ENCODE results near the gene MSS51.
"Not testable (repeated sequence)": the region's sequence is repeated elsewhere in the genome, so short reads cannot be mapped to it uniquely, and the experiment has no call there.

MSS51 gene

DNA sequence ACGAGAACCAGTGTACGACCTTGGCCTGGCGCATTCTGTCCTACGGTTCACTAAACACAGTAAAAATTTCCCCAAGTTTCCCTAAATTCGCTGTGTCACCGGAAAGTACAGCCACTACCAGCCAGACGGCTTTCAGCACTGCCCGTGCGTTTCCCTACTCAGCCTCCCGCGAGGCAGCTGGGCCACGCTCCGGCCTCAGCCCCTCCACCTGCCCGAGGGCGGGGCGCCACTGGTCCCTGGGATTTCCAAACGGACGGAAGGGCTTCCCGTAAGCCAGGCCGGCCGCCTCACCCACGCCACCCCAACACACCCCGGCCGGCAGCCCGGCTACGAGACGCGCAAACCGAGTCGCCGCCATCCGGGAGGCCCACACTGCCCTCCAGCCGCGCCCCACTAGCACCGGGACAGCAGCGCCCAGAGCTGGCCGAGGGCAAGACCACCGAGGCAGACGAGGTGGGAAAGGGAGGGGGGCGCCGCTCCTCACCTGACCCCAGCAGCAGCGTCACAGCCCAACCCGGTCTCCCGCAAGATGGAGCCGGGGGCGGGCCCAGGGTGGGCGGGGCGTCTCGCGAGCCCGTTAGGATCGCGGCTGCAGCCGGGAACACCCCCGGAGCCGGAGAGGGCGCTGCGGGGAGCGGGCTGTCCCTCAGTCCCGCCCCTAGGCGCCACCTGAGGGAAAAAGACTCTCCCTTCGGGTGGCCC lies 19.7 kb downstream of the MSS51 start, which contains the start of gene ANXA7:
Gene ANXA7 (minus strand): TSS at position 531 of the 702 bp plus-strand sequence. CDS start 13,202 bp downstream, outside the sequence.
- DNase-seq: no peak

DNA sequence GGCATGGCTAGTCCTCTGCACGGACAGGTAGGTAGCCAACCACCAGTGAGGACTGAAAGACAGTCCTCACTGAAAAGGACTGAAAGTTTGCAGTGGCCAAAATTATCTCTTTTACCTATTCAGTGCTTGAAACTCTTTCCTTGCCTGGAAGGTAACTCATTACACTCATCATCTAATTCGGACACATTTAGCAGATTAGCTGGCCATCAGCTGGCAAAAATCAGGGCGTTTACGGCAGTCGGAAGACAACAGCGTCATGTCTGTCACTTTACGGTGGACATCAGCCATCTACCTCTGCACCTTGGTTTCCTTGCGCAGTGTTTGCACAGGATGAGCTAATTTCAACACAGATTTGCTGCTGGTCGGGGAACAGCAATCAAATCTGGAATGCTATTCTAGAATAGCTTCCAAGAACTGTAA lies 20.2 kb downstream of the MSS51 start:
- DNase-seq: peak; percentile 25

DNA sequence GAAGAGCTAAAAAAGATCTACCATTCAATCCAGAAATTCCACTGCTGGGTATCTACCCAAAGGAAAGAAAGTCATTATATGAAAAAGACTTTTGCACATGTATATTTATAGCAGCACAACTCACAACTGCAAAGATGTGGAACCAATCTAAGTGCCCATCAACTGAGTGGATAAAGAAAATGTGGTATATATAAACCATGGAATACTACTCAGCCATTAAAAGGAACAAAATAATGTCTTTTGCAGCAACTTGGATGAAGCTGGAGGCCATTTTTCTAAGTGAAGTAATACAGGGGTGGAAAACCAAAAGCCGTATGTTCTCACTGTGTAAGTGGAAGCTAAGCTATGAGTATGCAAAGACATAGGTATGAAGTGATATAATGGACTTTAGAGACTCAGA lies 22.5 kb downstream of the MSS51 start:
- no peak for DNase-seq

DNA sequence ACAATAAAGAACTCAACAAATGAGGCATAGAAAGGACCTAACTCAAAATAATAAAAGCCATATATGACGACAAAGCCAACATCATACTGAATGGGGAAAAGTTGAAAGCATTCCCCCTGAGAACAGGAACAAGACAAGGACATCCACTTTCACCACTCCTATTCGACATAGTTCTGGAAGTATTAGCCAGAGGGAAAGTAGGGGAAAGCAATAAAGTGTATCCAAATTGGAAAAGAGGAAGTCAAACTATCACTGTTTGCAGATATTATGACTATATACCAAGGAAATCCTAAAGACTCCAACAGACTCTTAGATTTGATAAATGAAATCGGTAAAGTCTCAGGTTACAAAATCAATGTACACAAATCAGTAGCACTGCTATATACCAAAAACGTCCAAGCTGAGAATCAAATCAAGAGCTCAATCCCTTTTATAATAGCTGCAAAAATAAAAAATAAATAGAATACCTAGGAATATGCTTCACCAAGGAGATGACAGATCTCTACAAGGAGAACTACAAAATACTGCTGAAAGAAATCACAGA lies 24.3 kb downstream of the MSS51 start:
- no peak for DNase-seq

DNA sequence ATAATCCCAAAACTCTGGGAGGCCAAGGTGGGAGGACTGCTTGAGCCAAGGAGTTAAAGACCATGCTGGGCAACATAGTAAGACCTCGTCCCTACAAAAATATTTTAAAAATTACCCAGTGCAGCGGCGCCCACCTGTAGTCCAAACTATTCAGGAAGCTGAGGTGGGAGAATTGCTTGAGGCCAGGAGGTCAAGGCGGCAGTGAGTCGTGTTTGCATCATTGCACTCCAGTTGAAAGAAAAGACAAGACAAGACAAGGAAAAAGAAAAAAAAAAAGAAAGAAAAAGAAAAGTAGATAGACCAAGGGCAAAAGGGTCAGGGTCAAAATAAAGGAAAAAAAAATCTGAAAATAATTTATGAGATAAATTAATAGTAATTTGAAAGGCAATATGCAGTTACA lies 25.3 kb downstream of the MSS51 start:
- DNase-seq: no peak

DNA sequence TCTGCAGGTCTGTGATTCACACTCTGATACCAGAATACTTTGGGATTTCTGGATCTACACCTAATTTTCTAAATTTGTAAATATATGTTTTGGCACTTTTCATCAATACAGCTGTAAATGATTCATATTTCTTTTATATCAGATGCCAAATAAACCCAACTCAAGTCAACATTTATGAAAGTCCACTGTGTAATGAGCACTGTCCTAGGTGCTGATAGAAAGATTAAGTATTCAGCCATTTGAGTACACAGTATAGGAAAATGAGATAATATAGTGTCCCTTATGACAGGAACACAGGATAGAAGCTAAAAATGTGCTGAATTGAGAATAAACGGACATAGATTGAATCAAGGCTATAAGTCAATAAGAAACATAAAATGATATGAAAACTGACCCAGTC lies 25.9 kb downstream of the MSS51 start:
- no peak for DNase-seq

DNA sequence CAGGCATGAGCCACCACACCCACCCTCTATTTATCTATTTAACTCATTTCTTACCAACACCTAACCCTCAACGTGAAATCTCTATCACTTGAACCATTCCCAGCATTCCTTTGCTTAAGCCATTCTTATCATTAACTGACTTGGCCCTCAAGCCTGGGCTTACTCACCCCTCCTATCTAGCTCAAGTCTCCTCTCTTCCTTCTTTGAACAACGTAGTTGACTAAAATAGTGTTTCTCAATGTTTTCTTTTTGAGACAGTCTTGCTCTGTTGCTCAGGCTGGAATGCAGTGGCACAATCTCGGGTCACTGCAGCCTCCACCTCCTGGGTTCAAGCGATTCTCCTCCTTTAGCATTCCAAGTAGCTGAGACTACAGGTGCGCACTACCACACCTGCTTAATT lies 26.5 kb downstream of the MSS51 start:
- DNase-seq: no peak

DNA sequence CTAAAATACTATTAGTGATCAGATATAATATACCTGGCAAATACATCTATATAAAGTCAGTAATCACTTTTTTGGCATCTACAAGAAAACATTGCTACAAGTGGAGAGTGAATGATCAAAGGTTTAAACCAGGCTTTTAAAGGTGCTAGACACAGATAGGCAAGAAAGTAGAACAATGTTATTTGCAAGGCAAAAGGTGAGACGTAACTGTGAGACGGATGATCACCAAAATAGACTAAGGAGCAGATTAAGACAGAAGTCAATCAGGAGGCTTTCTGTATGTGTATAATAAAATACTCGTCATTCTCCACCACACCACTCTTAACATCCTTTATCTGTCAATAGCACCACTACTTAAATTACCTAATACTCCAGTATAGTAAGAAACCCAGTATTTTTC lies 27.8 kb downstream of the MSS51 start:
- no peak for DNase-seq

DNA sequence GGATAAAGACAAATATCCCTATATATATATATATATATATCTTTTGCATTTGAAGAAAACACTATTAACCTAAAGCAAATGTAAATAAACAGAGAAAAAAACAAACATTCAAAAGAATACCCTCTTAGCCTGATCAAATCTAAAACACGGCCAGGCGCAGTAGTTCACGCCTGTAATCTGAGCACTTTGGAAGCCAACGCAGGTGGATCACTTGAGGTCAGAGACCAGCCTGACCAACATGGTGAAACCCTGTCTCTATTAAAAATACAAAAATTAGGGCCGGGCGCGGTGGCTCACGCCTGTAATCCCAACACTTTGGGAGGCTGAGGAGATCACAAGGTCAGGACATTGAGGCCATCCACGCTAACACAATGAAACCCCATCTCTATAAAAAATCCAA lies 28.7 kb downstream of the MSS51 start:
- DNase-seq: no peak

DNA sequence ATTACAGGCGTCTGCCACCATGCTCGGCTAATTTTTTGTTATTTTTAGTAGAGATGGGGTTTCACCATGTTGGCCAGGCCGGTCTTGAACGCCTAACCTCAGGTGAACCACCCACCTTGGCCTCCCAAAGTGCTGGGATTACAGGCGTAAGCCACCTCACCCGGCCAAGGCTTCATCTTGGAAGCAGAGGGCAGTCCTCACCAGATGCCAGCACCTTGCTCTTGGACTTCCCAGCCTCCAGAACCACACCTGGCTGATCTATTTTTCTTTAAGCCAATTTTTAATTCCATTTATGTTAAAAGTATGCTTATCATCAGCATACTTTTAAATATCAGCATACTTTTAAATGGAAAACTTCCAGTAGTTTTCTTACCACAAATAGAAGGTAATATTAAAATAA lies 31.7 kb downstream of the MSS51 start:
- DNase-seq: no peak

DNA sequence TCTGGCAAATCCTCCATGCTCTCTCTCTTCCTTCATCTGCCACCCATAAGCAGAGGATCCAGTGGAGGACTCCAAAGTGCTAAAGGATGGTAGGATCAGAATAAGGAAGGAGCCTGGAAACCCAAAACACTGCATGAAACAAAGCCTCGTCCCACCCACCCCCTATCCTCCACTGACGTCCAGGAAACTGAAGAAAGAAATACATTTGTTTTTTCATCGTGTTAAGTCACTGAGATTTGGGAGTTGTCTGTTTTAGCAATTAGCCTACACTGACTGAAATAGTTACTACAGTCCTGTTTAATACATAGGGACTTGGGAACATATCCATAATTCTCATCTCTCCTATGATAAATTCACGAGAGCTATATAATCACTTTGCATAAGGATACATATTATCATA lies 34.3 kb downstream of the MSS51 start:
- DNase-seq: no peak

DNA sequence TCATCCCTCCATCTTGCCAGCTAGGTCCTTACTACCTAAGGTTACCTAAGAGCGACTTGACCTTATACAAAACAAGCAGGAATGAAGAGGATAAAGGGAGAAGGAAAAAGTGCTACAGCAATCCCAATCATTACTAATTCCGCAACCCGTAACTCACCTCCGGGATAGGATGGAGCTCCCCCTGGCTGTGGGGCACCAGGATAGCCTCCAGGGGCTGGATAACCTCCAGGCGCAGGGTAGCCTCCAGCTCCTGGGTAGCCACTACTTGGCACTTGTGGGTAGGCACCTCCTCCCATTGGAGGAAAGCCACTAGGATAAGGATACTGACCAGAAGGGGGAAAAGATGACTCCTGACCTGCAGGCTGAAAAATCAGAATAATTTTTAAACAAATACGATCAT lies 35.3 kb downstream of the MSS51 start:
- DNase-seq: no peak

DNA sequence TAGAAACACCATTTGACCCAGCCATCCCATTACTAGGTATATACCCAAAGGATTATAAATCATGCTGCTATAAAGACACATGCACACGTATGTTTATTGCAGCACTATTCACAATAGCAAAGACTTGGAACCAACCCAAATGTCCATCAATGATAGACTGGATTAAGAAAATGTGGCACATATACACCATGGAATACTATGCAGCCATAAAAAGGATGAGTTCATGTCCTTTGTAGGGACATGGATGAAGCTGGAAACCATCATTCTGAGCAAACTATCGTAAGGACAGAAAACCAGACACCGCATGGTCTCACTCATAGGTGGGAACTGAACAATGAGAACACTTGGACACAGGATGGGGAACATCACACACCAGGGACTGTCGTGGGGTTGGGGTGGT lies 39.0 kb downstream of the MSS51 start:
- not testable (repeated sequence) for DNase-seq

DNA sequence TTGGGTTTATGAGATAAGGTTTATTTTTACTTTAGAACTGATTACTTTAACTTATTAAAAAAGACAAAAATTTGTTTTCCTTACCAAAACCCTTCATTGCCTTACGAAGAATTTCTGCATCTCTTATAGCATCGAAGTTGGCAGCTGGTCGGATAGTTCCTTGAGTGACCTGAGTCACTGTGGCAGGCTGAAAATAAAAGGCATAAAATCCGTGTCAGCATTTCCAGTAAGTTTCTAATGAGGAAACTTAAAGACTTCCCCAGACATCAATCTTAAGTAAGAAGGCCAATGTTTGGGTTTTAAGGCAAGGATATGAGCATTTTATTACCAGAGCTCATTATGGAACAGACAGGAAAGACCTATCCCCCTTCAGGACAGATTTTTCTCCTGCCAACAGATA lies 45.1 kb downstream of the MSS51 start:
- no peak for DNase-seq

DNA sequence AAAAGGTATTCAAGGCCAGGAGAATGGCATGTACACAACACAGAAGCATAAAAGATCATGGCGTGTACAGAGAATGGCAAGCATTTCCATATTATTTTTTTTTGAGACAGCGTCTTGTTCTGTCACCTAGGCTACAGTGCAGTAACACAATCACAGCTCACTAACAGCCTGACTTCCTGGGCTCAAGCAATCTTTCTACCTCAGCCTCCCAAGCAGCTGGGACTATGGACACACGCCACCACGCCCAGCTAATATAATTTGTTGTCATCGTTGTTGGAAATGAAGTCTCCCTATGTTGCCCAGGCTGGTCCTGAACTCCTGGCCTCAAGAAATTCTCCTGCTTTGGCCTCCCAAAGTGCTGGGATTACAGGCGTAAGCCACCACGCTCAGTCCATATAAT lies 46.8 kb downstream of the MSS51 start:
- no peak for DNase-seq

DNA sequence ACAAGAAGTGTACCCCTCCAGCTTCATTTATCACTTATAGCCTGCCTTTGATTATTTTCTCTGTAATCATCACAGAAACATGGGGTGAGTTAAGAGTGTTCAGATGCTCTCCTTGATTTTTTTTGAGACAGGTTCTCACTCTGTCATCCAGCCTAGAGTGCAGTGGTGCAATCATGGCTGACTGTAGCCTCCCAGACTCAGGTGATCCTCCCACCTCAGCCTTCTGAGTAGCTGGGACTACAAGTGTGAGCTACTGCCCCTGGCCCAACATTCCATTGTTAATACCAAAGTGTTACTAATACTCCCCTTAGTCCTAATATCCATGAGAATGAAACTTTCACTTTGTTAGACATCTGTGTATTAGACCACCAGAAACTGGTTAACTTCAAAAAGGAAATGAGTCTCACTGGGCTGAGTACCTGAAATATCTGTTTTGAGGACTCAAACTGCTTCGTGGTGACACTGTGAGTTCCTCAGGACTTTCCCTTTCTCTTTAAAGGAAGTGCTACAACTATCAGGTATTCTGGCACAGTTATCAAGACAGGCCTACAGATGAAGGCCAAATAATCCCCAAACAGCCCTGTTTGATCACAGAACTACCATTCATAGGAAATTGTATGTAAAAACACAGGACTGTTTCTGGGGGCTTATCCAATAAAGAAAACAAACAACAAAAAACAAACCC lies 54.2 kb downstream of the MSS51 start:
- DNase-seq: no peak

DNA sequence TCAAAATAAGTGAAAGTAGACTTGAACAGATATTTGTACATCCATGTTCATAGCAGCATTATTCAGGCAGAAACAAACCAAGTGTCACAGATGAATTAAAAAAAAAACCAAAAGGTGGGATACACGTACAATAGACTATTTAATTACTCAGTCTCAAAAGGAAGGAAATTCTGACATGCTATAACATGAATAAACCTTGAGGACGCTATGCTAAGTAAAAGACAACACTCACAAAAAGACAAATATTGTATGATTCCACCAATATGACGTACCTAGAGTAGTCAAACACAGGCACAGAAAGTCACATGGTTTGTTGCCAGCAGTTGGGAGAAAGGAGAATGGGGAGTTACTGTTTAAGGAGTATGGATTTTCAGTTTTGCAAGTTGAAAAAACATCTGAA lies 56.7 kb downstream of the MSS51 start:
- DNase-seq: no peak

Data from NCI-H2081 treated with DMSO at 0.1 percent for 48 hours (cell line).